Neural progenitor cell (in vitro differentiated cells): Measurements from ENCODE around the gene IQGAP3.

Experiments
- CTCF ChIP-seq: fragments of 200-600 bp; sonication (generic); IDR thresholded peaks from 2 replicates; pipeline ENCODE4 v1.5.1; 2017; ENCODE audit warnings: antibody characterized with exemption, mild to moderate bottlenecking
- EZH2 ChIP-seq: fragments of 200-600 bp; sonication (generic); IDR thresholded peaks from 2 replicates; pipeline ENCODE4 v1.6.1; 2017; ENCODE audit warnings: antibody characterized with exemption, mild to moderate bottlenecking, moderate library complexity

- TF ChIP-seq CTCF, result no peak
- no peak for TF ChIP-seq EZH2
Observed at GRCh38 chr1:156493742-156494141, 78.6 kb downstream of the IQGAP3 start.
